M059J (cell line): ENCODE measurements around the gene SLC5A1. TPM values are rescaled to one million over a fixed set of nuclear protein-coding genes. Genes with fewer than 3 reads are reported as not detected.
"Not testable (repeated sequence)": the region's sequence is repeated elsewhere in the genome, so short reads cannot be mapped to it uniquely, and the experiment has no call there.

Source experiments
- DNase-seq: peaks from one replicate; pipeline ENCODE4 v3.0.0-alpha.2; 2012; ENCODE audit warnings: low read depth
- total RNA-seq: library from RNA; depleted of rRNA; stranded (reverse); fragments of >200 nt; shearing (Covaris generic); gene quantifications from 2 replicates; pipeline ENCODE4 v1.2.3, GENCODE V29; 2014

SLC5A1 gene
- total RNA-seq, 1 experiment from 2014 or later, result not detected

- no peak for DNase-seq
These were observed 45.0 kb downstream of the SLC5A1 start for GRCh38 chr22:32088084-32088483.

- DNase-seq, result no peak
These were observed 54.0 kb downstream of the SLC5A1 start for GRCh38 chr22:32097018-32097417.

GRCh38 chr22:32097881-32098499 is 54.9 kb downstream of the SLC5A1 start:
- no peak for DNase-seq

- no peak for DNase-seq
These were observed 57.6 kb downstream of the SLC5A1 start for GRCh38 chr22:32100711-32101110.

GRCh38 chr22:32103658-32104315 is 60.7 kb downstream of the SLC5A1 start:
- DNase-seq, result no peak

GRCh38 chr22:32106930-32107329 is 63.9 kb downstream of the SLC5A1 start:
- no peak for DNase-seq

GRCh38 chr22:32112380-32112779 is 69.3 kb downstream of the SLC5A1 start:
- no peak for DNase-seq

GRCh38 chr22:32119568-32120235 is 76.6 kb downstream of the SLC5A1 start:
- no peak for DNase-seq

GRCh38 chr22:32120603-32121002 is 77.5 kb downstream of the SLC5A1 start:
- no peak for DNase-seq

- no peak for DNase-seq
These were observed 79.8 kb downstream of the SLC5A1 start for GRCh38 chr22:32122899-32123298.

- no peak for DNase-seq
These were observed 80.6 kb downstream of the SLC5A1 start for GRCh38 chr22:32123657-32124056.

GRCh38 chr22:32127904-32128303 is 84.8 kb downstream of the SLC5A1 start:
- no peak for DNase-seq

- DNase-seq, result peak; percentile 4
These were observed 87.4 kb downstream of the SLC5A1 start for GRCh38 chr22:32130464-32130863.

- no peak for DNase-seq
These were observed 89.1 kb downstream of the SLC5A1 start for GRCh38 chr22:32132126-32132525.

- no peak for DNase-seq
These were observed 89.7 kb downstream of the SLC5A1 start for GRCh38 chr22:32132783-32133182.

- DNase-seq, result not testable (repeated sequence)
These were observed 91.7 kb downstream of the SLC5A1 start for GRCh38 chr22:32134796-32135195.

GRCh38 chr22:32135958-32136357 is 92.9 kb downstream of the SLC5A1 start:
- peak; percentile 90 for DNase-seq

GRCh38 chr22:32136881-32137280 is 93.8 kb downstream of the SLC5A1 start:
- DNase-seq, result not testable (repeated sequence)

GRCh38 chr22:32137731-32138324 is 94.8 kb downstream of the SLC5A1 start:
- peak; percentile 92 for DNase-seq

GRCh38 chr22:32138576-32138975 is 95.5 kb downstream of the SLC5A1 start:
- DNase-seq, result not testable (repeated sequence)

- DNase-seq, result not testable (repeated sequence)
These were observed 97.6 kb downstream of the SLC5A1 start for GRCh38 chr22:32140688-32141087.

GRCh38 chr22:32142600-32142999 is 99.5 kb downstream of the SLC5A1 start:
- DNase-seq, result no peak
